Hematopoietic multipotent progenitor cell (in vitro differentiated cells): ENCODE measurements around the gene MZT2A. TPM values are rescaled to one million over a fixed set of nuclear protein-coding genes. Genes with fewer than 3 reads are reported as not detected.
"Not testable (repeated sequence)": the region's sequence is repeated elsewhere in the genome, so short reads cannot be mapped to it uniquely, and the experiment has no call there.

Experiments used
- DNase-seq, 3 donors: peaks; one replicate each; pipeline ENCODE4 v3.0.0-alpha.2; 2011 to 2015; ENCODE audit warnings: low read depth in 2 of 3, low spot score in 2 of 3
- total RNA-seq: library from RNA; depleted of rRNA; stranded (reverse); fragments of >200 nt; gene quantifications from one replicate; pipeline ENCODE4 v1.2.3, GENCODE V29; 2012

Gene MZT2A
- total RNA-seq, 1 donor: 122 TPM

DNA sequence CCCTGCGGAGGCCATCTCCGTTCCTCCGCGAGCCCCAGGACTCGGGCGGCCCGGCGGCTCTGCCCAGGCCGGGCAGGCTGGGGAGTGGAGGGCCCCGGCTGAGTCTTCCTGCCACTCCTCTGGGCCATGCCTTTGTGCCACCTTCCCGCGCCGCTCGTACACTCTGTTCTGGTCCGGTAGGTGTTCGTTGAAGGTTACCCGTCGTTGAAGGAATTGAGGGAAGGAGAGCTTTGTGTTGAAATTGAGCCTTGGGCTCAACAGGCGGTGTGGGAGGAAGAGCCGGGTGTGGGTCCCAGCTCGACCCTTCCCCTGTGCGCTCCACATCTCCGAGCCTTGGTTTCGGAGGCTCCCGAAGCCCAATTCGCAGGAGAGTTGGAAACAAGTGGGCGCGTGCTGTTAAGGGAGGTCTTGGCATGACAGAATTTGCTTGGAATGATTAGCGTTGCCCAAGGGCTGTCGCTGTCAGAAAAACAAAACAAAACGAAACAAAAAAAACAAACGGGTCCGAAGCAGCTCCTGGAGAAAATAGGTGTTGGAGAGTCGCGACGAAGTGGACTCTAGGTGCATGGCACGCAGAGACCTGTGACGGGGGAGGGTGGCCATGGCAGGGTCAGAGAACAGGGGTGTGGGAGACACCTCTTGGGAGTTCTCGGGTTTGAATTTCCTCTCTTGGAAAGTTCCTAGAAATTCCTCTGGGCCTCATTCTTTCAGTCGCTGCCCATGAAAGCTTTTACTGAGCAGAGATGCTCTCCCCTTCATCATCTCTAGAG lies 1.2 kb upstream of the MZT2A start:
- DNase-seq: no peak

DNA sequence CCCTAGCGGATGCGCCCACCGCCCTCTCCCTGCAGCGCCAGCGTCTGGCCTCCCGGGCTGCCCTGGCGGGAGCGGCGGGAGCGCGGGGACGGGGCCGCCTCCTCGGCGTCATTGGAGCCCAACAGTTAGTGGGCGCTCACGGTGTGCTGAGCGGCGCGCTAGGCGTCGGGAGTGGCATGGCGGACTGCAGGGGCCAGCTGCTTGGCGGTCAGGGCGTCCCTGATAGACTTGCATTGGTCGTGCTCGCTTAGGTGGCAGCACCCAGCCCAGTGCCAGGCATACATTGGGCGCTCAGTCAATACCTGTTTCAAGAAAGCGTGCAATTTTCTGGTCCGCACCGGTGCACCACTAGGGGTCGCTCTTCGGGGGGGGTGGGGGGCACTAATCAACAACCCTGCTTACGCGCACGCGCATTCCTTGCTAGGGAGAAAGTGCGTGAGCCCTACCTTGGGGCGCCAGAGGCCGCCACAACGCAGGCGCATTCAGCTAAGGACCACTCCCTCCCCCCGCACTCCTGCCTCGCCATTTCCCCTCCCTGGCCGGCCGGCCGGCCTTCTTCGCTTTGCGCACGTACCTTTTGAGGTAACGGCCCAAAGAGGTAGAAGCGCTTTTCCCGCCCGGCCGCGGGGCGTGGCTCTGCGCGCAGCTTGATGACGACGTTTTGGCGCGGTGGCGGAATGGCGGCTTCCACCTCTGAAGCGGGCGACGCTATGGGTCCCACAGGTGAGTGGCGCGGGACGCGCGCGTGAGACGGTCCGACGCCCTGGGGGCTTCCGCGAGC lies 411 bp upstream of the MZT2A start:
- DNase-seq: peak; percentile 92 to 98 (median 96)

DNA sequence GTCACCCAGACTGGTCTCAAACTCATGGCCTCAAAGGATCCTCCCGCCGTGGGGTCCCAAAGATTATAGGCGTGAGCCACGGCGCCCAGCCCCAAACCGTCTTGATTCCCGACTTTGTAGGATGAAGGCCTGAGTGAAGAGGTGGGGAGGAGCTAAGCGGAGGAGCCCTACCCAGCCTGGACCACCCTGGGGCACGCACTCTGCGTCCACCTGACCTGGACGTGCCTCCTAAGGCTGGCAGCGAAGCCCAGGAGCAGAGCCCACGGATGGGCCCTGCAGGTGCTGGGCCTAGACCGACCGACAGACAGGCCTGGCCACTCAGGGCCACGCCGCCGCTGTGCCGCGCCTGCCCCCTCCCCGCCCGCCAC lies 744 bp downstream of the MZT2A start:
- not testable (repeated sequence) for DNase-seq

DNA sequence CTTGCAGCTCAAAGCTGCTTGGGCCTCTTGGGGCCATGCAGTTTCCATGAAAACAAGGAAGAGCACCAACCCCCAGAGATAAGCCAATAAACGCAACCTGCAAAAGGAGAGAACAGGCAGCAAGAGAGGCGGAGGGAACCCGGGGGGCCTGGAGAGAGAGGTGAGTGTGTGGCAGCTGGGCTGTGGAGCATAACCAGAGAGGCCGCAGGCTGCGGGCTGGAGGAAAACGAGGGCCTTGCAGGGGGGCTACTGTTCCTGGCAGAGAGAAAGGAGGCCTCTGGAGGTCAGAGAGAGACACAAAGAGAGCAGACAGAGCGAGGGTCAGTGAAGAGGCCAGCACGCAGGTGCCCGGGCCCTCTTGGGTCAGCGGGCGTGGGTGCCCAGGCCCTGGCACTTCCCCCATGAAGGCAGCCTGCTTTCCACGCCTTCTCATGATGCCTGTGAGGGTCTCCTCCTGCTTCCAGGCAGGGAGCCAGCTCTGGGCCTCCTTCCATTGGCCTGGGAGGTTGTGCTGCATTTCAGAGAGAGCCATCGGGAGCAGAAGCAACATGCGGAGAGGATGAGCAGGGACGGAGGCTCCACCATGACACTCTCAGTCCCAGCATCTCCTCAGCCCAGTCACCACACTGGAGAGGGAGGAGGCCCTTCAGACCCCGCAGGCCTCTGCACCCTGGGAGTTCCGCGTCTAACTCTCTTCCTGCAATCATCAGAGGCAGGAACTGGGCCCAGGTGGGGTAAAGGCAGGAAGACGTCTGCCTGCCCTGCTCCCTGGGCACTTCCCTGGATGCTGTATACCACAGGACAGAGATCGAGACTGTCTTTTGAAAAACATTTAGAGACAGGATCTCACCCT lies 1.4 kb downstream of the MZT2A start:
- not testable (repeated sequence) for DNase-seq

DNA sequence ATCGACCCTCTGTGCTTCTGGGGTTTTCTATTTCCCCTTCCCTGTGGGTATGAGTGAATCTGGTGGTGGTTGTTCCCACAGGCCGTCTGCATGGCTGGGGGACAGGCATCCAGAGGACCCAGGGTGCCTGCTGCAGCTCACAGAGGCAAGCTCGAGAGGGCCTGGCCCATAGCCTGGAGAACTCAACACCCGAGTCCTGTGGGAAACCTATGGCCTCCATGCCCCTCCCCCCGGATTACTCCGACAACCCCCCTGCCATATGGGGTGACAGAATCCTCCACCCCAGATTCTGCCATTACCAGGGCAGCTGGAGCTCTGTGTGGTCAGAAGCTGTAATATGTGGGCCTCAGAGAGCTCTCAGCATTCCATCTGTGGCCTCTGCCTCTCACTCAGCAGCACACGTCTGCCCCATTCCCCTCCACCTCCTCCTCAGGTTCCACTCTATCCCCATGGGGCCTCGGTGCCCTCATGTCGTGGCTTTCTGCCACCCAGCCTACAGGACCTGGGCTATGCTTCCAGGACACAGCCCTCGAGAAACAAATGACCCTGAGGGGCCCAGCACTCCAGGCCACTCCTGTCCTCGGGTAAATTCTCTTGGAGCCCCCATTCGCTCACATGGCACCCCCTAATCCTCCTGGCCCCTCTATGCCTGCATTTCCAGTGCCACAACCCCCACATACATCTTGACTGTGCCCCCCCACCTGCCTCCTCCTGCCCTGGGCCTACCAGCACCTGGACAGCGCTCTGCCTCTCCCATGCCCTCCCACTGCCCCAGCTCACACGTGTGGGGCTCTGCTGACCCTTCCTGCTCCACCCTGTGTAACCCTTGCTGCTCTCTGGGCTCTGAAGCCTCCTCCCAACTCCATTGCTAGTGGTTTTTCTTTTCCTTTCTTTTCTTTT lies 3.6 kb downstream of the MZT2A start:
- DNase-seq: no peak

DNA sequence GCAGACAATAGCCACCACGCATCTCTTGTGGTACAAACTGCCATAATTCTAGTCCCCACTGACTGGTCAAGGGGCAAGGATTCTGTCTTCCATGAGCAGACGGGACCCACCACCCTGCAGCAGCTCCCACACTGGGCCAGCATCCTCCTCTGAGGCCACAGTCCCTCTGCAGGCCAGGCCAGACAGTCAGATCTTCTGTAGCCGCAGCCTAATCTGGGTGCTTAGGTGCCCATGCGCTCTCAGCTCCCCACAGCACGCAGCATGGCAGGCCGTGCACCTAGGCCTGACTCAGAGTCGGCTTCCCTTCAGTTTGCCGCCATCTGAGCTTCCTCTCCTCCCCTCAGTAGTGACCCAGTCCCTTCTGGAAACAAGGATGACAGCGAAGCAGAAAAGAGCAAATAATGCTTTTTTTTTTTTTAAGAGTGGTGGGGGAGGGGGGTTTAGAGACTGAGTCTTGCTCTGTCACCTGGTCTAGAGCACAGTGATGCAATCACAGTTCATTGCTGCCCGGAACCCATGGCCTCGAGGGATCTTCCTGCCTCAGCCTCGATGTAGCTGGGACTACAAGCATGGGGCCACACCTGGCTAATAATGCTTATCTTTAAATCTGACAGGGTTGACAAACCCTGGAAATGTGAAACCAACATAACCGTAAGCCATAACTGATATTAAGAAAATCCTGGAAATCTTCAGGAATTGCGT lies 5.8 kb downstream of the MZT2A start:
- not testable (repeated sequence) for DNase-seq

DNA sequence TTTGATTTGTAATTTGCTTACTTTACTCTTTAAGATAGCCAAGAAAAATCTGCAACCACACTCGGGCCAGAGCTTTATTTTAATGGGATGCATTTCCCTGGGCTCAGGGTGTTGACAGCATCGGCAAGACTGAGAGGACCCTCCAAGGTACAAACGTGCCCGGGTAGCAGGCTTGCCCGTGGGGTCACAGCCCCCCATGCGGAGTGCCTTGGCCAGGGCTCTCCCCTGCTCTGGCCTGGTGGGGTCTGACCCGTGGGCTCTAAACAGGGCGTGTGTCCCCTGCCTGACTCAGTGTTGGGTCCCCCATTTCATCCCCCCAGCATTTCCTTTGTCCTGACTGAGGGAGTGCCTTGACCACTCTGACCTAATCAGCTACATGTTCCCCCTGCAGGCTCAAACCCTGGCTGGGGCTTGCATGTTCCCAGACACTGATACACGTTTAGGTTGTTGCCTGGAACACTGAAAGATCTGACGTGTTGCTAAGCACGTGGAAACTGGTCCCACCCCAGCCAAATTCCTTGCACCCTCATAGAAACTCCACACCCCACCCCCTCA lies 7.2 kb downstream of the MZT2A start:
- not testable (repeated sequence) for DNase-seq

DNA sequence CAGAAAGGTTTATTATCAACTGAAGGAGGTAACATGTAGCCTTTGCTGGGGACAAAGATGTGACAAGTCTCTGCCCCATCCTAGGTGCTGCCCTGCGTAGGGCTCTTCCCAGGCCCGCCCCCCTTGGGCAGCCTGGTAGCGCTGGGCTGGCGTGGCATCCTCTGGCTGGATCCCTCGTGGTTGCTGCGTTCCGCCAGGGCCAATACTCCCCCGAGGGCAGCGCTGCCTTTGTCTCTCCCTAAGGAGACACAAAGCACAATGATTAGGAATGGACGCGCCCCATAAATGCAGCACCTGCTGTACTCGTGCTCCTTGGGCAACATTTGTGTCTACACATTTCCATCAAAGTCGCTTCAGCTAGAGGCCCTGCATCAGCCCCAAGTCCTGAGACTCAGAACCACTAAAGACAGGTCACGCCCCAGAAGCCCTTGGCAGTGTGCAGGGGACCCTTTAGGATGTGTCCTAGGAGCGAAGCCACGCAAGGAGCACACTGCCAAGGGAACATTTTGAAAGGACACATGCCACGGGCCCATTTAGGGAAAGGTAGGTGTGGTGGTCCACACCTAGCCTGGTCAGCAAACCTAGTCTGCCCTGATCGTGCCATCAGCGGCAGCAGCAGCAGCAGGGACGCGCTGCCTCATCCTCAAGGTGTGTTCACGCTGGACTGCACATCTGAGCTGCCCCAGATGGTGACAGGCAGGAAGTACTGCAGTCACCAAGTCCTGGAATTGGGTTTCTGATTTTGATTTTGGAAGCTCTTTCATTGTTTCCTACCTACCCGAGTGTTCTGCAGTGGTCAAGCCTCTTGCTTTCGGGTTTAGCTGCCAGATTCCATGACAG lies 8.0 kb downstream of the MZT2A start:
- DNase-seq: not testable (repeated sequence)

DNA sequence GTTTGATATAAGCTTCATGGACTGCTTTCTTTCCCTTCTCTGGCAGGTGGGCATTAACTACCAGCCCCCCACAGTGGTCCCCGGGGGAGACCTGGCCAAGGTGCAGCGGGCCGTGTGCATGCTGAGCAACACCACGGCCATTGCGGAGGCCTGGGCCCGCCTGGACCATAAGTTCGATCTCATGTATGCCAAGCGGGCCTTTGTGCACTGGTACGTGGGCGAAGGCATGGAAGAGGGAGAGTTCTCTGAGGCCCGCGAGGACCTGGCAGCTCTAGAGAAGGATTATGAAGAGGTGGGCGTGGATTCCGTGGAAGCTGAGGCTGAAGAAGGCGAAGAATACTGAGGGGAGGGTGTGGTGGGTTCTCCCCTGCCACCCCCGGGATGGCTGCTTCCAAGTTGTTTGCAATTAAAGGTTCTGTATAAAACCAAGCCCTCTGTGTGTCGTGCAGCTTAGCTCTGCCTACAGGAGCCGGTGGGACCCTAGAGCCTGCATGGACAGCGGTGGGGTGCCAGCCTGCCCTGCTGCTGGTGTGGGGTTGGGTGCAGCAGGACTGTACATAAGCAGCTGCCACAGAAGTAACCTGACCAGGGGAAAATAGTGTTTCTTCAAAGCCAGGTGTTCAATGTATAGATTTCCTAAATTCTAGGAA lies 9.6 kb downstream of the MZT2A start:
- not testable (repeated sequence) for DNase-seq

DNA sequence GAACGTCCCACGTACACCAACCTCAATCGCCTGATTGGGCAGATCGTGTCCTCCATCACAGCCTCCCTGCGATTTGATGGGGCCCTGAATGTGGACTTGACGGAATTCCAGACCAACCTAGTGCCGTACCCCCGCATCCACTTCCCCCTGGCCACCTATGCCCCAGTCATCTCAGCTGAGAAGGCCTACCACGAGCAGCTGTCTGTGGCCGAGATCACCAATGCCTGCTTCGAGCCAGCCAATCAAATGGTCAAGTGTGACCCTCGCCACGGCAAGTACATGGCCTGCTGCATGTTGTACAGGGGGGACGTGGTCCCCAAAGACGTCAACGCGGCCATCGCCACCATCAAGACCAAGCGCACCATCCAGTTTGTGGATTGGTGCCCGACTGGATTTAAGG lies 11.8 kb downstream of the MZT2A start:
- not testable (repeated sequence) for DNase-seq

DNA sequence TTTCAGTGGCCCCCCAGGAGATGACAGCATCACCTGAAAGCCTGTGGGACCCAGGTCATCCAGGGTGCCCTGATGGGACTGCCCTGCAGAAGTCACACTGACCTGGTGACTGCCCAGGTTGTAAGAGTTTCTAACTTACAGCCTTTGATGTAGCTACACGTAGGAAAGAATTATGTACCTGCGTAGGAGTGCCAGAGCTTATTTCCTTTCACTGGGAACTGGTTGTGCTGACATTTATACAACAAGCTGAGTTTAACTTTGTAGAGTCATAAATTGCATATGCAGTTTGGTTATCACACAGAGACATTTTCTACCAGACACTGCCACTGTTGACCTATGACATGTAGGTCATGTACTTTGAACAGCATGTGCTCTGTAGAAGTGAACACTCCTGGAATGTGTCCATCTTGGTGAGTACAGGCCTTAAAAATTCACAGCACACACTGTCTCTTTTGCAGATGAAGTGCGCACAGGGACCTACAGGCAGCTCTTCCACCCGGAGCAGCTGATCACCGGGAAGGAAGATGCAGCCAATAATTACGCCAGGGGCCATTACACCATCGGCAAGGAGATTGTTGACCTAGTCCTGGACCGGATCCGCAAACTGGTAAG lies 13.2 kb downstream of the MZT2A start:
- not testable (repeated sequence) for DNase-seq

DNA sequence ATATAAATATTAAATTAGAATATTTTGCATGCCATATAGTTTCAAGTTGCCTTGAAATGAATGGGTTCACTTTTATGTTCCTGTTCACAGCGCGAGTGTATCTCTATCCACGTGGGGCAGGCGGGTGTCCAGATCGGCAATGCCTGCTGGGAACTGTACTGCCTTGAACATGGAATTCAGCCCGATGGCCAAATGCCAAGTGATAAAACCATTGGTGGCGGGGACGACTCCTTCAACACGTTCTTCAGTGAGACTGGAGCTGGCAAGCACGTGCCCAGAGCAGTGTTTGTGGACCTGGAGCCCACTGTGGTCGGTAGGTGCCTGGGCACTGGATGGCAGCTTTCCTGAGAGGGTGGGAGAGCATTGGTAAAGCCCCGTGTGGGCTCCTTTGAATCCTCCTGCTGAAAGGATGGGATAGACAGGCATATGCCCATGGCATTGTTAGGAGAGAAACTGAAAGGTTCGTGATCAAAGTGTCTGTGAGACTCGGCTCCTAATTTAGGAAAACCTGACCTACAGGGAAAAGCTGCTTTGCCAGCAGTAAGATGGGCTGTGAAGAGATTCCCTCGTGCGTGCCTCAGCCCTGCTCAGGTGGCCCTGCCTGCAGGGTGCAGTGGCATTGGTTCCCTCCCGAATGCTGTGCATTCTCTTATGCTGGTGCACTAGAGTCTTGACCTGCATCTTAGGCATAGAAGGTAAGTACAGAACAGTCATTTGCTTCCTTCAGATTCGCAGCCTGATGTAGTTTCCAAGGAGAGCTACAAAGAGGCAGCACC lies 13.9 kb downstream of the MZT2A start:
- not testable (repeated sequence) for DNase-seq

DNA sequence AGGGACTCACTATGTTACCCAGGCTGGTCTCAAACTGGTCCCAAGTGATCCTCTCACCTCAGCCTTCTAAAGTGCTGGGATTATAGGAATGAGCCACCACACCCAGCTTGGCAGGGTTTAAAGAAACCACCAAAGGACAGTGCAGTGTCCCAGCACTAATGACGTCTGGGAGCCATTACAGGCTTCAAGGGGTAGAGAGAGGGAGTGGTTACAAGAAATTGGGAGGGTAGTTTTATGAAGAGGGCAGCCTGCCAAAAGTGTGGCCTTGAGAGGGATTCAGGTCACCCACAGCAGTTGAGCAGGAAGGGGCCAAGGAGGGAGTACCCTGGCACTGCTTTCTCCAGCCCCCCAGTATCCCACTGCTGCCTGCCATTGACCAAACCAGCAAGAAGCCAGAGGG lies 15.0 kb downstream of the MZT2A start:
- DNase-seq: not testable (repeated sequence)

DNA sequence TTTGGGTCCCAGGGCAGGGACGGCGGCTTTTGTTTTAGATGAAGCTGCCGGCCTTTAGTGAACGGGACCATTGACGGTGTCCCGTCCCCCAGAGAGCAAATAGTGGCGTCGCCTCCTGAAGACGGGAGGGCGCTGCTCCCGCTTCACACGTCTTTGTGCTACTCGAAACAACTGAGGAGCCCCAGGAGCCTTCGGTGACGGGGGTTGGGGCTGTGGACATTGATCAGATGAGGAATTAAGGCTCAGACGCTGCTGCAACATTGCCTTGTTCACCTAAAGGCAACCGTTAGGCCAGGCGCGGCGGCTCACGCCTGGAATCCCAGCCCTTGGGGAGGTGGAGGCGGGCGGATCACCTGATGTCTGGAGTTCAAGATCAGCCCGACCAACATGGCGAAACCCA lies 15.8 kb downstream of the MZT2A start:
- not testable (repeated sequence) for DNase-seq

DNA sequence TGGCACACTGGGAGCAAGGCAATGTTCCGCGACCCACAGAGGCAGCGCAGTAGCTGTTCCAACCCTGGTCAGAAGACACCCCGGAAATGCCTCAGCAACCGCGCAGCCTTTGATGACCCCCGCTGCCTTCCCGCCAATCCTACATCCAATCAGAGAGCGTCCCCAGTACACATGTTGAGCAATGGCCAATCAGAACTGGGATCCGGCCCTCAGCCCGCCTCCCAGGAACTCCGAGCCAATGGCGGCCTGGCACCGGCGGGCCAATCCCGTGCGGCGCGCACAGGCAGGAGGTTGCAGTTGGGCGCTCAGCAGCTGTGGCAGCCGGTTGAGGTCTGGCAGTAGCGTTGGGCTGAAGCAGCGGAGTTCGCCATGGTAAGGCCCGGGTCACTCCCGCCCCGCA lies 16.4 kb downstream of the MZT2A start, which contains the start of gene TUBA3D:
TUBA3D (plus strand) TSS at position 289 of the 400 bp plus-strand sequence; CDS start at position 370, 81 bp downstream.
- DNase-seq: no peak

DNA sequence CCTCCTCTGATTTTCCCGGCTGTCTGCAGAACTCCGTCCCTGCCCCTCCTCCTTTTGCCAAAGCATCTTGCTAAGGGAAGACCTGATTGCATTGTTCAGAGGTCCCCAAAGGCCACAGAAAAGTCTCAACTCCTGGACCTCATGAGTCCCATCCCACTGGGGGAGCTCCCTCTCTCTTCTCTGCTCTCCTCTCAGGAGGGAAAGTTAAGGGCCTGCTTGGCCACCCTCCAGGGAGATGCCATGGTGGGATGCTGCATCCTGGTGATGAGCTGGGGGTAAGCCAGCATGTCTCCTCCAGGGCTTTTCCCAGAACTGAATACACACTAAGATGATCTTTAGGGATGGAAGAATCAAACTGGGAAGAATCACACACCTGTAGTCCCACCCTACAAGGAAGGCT lies 18.9 kb downstream of the MZT2A start:
- not testable (repeated sequence) for DNase-seq
